ENCODE results near the gene UGDH.

- TF ChIP-seq CTCF (IDR thresholded peaks at IDR 0.05; ENCODE audit: low read depth, low read length) (no peak), MYC (IDR thresholded peaks at IDR 0.05; ENCODE audit: low read depth, low read length) (no peak), POLR2A (IDR thresholded peaks at IDR 0.05; ENCODE audit: extremely low read depth, insufficient read length) (no peak), MAX (IDR thresholded peaks at IDR 0.05; ENCODE audit: low read depth, low read length) (no peak)
These were observed 15.4 kb upstream of the UGDH start for GRCh38 chr4:39542611-39543012.
